ENCODE results near the gene GNA14. TPM values are rescaled to one million over a fixed set of nuclear protein-coding genes. Genes with fewer than 3 reads are reported as not detected.
"Not testable (repeated sequence)": the region's sequence is repeated elsewhere in the genome, so short reads cannot be mapped to it uniquely, and the experiment has no call there.

The GNA14 gene
- total RNA-seq, 4 donors from 2014 or later, result 0.20 to 0.56 (median 0.22) TPM; not detected in 1

DNA sequence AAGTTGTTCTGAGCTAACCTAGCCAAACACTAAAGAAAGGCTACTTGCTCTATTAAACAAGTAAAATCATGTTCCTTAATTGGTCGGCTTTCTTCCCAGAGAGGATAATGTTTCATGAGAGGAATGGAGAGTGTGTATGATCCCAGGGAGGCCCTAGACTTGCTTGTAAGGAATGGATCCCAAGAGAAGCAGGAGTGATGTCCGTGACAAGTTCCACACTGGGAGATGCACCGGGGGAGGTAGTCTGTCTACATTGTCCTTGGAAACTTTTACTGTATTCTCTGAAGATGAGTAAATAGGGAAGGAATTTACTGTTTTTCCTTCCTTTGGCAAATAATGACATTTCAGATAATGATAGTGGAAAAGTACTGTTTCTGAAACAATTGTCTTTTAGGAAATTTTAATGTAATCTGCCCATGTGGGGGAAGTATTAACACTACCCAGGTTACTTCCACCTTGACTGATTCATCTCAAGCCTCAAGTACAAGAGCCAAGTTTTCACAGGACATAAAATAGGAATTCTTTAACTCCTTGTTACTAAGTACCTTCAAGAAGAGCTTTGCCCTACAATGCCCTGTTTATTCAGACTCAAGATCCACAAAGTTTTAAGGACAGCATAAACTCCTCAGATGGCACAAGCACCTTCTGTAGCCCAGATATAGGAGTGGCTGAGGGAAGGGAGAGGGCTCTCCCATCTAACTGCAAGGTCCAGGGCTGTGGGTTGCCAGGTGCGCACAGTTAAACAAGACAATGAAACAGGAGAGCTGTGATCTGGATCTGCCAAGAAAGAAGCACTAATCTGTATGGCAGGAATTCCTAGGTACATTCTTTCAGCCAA lies 152.1 kb downstream of the GNA14 start:
- Histone ChIP-seq H3K36me3 (no peaks in the 10 kb centered on the region), H3K4me3 (no peak overlapping the region), H3K27me3 (no peaks in the 10 kb centered on the region), H3K4me1 (no peaks in the 10 kb centered on the region), H3K9me3 (no peaks in the 10 kb centered on the region), H3K27ac (no peak overlapping the region)
- ATAC-seq (no peak), DNase-seq (no peak)
- intact Hi-C loops (cut with DNase I; ENCODE audit: low total_unique reads), result no loop called here
- in situ Hi-C loops (cut with MboI; ENCODE audit: low sequenced_read_pairs in 4 of 4), result no loop called here
- no peak for TF ChIP-seq CTCF (IDR thresholded peaks at IDR 0.05 in 4 of 5, conservative IDR thresholded peaks at IDR 0.05 in 1 of 5)
- no peak for TF ChIP-seq POLR2A (IDR thresholded peaks at IDR 0.05)

GRCh38 chr9:77490279-77490678 lies 157.8 kb downstream of the GNA14 start:
- H3K4me3 ChIP-seq; H3K27me3 ChIP-seq; DNase-seq; H3K4me1 ChIP-seq; in situ Hi-C loops (cut with MboI; ENCODE audit: low sequenced_read_pairs in 4 of 4); H3K36me3 ChIP-seq; H3K27ac ChIP-seq; ATAC-seq; intact Hi-C loops (cut with DNase I; ENCODE audit: low total_unique reads); H3K9me3 ChIP-seq: not testable (repeated sequence)

DNA sequence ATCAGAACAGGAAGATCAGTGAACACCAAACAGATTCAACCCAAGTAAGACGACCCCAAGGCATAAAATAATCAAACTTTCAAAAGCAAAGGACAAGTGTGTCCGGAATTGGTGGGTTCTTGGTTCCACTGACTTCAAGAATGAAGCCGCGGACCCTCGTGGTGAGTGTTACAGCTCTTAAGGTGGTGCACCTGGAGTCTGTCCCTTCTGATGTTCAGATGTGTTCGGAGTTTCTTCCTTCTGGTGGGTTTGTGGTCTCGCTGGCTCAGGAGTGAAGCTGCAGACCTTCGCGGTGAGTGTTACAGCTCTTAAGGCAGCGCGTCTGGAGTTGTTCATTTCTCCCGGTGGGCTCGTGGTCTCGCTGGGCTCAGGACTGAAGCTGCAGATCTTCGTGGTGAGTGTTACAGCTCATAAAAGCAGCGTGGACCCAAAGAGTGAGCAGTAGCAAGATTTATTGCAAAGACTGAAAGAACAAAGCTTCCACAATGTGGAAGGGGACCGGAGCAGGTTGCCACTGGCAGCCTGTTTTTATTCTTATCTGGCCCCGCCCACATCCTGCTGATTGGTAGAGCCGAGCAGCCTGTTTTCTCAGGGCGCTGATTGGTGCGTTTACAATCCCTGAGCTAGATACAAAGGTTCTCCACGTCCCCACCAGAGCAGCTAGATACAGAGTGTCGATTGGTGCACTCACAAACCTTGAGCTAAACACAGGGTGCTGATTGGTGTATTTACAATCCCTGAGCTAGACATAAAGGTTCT lies 158.5 kb downstream of the GNA14 start:
- H3K4me1 ChIP-seq; in situ Hi-C loops (cut with MboI; ENCODE audit: low sequenced_read_pairs in 4 of 4); H3K9me3 ChIP-seq; DNase-seq; H3K27me3 ChIP-seq; H3K36me3 ChIP-seq; intact Hi-C loops (cut with DNase I; ENCODE audit: low total_unique reads); ATAC-seq; H3K4me3 ChIP-seq; H3K27ac ChIP-seq: not testable (repeated sequence)

GRCh38 chr9:77488439-77489126 lies 159.5 kb downstream of the GNA14 start:
- in situ Hi-C loops (cut with MboI; ENCODE audit: low sequenced_read_pairs in 4 of 4) (no loop called here), intact Hi-C loops (cut with DNase I; ENCODE audit: low total_unique reads) (no loop called here)
- no peak overlapping the region for H3K4me3 ChIP-seq
- H3K27ac ChIP-seq, result no peak overlapping the region
- no peaks in the 10 kb centered on the region for H3K27me3 ChIP-seq
- no peaks in the 10 kb centered on the region for H3K4me1 ChIP-seq
- DNase-seq (no peak), ATAC-seq (no peak)
- H3K9me3 ChIP-seq, result no peaks in the 10 kb centered on the region
- no peaks in the 10 kb centered on the region for H3K36me3 ChIP-seq
- TF ChIP-seq CTCF (IDR thresholded peaks at IDR 0.05 in 4 of 5, conservative IDR thresholded peaks at IDR 0.05 in 1 of 5) (no peak), POLR2A (IDR thresholded peaks at IDR 0.05) (no peak)

DNA sequence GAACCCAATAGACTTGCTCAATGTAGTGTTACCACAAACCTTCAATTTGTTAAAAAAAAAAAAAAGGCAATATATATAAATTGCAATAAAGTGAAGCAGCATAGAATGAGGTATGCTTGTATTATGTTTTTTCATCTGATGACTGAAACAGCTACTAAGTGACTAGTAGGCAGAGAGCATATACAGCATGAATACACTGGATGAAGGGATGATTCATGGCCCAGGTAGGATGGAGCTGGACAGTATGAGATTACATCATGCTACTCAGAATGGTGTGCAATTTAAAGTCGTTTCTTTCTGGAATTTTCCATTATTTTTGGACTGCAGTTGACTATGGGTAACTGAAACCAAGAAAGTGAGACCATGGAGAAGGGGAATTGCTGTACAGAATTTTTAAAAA lies 161.2 kb downstream of the GNA14 start:
- DNase-seq (no peak), ATAC-seq (no peak)
- H3K36me3 ChIP-seq, result no peaks in the 10 kb centered on the region
- no peak overlapping the region for H3K4me3 ChIP-seq
- TF ChIP-seq CTCF (IDR thresholded peaks at IDR 0.05 in 4 of 5, conservative IDR thresholded peaks at IDR 0.05 in 1 of 5) (no peak), POLR2A (IDR thresholded peaks at IDR 0.05) (no peak)
- in situ Hi-C loops (cut with MboI; ENCODE audit: low sequenced_read_pairs in 4 of 4) (no loop called here), intact Hi-C loops (cut with DNase I; ENCODE audit: low total_unique reads) (no loop called here)
- no peaks in the 10 kb centered on the region for H3K9me3 ChIP-seq
- H3K27me3 ChIP-seq, result no peaks in the 10 kb centered on the region
- H3K4me1 ChIP-seq, result no peaks in the 10 kb centered on the region
- no peak overlapping the region for H3K27ac ChIP-seq
